VCaP (cell line): ENCODE data around the gene ACOT7.

Experiments
- H3K27ac ChIP-seq: fragments of 450-650 bp; 2 replicates; pipeline ENCODE4 v1.5.1; 2017
- CTCF ChIP-seq: fragments of 450-650 bp; conservative IDR thresholded peaks from 2 replicates; pipeline ENCODE4 v1.5.1; 2017; ENCODE audit warnings: mild to moderate bottlenecking, moderate library complexity

The ACOT7 gene

GRCh38 chr1:6279613-6280383 is 113.8 kb downstream of the ACOT7 start:
- TF ChIP-seq CTCF: no peak
- no peak overlapping the region for H3K27ac ChIP-seq

- no peak for TF ChIP-seq CTCF
- H3K27ac ChIP-seq: no peak overlapping the region
Measured at GRCh38 chr1:6279066-6279465, 114.5 kb downstream of the ACOT7 start.

GRCh38 chr1:6278263-6278662 is 115.3 kb downstream of the ACOT7 start:
- no peak overlapping the region for H3K27ac ChIP-seq
- TF ChIP-seq CTCF: no peak

GRCh38 chr1:6276811-6277555 is 116.6 kb downstream of the ACOT7 start:
- H3K27ac ChIP-seq: no peak overlapping the region
- TF ChIP-seq CTCF: no peak

- H3K27ac ChIP-seq: no peak overlapping the region
- no peak for TF ChIP-seq CTCF
Measured at GRCh38 chr1:6275826-6276782, 117.5 kb downstream of the ACOT7 start.

GRCh38 chr1:6274622-6275139 is 118.9 kb downstream of the ACOT7 start:
- no peak overlapping the region for H3K27ac ChIP-seq
- TF ChIP-seq CTCF: no peak
